Cortex of kidney (tissue), 1 donor: ENCODE results near the gene BBIP1.
"Not testable (repeated sequence)": the region's sequence is repeated elsewhere in the genome, so short reads cannot be mapped to it uniquely, and the experiment has no call there.

Experiments used
- DNase-seq: peaks from one replicate; lab custom pipeline; 2025; lab: John Stamatoyannopoulos, UW

The BBIP1 gene

DNA sequence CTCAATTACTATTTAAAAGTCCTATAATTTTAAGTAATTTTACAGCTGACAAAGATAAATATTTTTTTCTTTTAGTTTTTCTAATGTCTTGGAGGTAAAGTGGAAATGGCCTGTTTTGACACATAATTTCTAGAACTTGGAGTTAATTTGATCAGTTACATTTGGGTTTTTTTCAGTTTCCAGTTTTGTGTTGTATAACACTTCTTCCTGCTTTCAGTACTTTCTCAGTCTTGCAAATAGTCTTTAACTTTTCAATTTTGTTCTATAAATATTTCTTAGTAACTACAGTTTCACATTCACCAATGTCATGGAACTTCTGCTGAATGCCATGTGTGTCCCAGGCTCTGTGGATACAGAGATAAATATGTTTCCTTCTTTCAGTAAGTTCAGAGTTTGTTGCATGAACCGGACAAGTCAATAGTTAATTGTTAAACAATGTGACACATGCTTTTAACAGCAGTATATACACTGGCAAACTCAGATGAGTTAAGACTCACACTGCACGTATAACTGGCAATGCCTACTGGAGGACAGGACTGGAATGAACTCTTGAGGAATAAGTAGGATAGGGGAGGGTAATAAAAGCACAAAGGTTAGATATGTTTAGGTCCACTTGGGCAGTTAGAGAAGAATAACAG is 5.0 kb upstream of the BBIP1 start:
- no peak for DNase-seq

DNA sequence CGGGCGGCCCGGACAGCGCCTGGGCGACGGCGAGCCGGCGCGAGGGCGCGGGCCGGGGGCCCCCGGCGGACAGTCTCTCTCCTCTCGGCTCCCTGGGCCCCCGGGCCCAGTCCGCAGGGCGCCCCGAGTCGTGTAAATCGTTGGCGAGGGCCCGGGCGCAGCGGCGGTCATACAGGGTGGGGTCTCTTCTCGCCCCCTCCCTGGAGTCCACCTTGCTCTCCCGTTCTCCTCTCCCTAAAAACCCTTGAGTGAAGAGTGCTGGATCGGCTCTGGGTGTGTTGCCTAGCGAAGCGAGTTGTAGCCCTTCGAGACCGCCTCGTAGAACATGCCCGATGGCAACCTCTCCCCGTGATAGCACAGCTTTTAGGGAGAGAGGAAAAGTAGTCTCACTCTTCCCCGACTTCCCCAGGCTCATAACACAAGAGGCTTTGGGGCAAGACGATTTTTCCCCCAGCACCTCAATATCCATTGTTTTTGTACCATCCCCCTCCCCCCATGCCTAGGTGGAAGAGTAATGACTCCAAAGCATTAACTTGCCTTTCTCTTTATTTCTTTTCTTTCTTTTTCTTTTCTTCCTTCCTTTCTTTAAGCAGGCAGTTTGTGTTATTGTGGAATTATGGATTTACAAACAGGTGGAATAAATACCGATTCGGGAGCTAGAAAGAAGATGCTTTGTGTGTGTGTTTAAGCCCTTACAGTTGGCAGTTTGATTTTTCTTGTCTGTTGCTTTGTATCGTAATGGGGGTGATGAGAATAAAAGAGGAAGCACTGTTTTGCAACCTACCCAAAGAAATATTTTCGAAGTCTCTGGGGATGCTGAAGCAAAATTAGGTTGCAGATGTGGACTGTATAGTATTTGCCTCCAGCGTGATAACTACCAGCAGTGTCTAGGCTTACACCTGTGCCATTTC is 1.2 kb upstream of the BBIP1 start:
- DNase-seq, result no peak

DNA sequence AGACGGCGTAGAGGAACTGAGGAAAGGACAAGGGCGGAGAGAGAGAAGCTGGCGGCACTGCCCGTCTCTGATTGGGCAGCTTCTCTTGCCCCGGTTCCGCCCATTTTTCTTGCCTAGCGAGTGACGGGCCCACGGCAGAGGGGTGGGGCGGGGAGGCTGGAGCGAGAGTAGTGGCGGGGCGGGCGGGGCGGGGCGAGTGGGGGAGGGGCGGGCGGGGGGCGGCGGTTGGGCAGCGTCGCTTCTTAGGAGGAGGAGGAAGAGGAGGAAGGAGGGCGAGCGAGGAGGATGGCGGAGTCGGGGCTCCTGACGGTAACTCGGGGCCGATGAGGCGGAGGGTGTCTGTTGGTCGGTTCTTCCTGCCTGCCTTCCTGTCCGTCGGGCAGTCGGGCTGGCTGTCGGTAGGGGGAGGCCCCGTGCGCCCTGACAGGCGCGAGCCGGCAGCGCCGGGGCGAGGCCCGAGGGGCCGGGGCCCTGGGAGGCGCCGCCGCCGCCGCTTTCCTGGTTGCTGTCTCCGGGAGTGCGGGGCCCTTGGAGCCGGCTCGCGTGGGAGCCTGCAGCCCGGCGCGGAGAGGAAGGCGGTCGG is 460 bp upstream of the BBIP1 start, which contains the start of gene SHOC2:
Gene SHOC2 (plus strand): TSS at position 256 of the 583 bp plus-strand sequence. CDS start 44,755 bp downstream, outside the sequence.
- DNase-seq, result peak; percentile 40

DNA sequence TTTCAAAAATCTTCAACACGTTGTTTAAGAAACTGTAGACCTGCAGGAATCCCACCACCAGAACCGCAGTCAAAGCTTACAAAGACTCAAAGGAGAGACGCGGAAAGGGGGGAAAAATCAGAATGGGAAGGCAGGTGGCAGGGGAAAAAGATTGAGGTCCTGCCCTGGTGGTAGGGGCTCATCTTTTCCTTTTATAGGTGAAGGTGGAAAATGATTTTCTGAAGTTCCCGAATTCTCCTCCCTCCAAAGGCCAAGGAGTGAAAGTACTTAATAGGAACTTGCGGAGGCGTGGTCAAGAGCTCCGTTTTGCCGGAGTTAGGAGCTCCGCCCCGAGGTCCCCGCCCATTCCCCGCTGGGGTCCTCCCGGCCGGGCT is 724 bp downstream of the BBIP1 start:
- DNase-seq, result no peak

DNA sequence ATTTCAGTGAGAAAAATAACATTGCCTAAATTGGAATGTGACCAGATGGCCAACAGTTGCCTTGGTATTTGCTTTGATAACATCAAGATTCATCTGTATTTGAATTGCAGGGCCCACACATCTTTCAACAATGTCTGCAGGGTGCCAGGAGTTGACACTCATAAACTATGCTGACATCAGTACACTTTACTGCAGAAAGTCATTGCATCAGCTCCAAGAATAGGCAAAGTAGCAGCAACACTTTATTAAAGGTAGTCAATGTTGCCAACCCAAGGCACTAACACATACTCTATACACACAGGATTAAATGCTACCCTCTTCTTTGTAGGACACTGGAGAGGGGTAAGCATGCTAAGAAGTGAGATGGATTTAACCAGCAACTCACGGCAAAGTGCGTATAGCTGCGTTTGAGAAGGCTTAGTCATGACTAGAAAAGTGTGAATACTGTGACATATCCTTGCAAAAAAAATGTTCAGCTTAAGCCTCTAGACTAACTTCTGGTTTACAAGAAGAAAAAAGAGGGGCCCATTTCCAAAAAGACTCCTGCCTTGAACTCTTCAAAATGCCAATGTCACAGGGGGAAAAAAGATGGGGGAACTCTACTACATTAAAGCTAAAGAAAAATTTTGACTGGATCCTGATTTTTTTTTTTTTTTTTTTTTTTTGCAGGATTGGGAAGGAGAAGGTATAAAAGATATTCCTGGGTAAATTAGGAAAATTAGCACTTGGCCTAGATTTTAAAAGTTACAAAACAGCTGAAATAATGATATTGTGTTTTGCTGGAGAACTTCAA is 2.2 kb downstream of the BBIP1 start:
- DNase-seq, result no peak

GRCh38 chr10:110915600-110915999 is 3.4 kb downstream of the BBIP1 start:
- not testable (repeated sequence) for DNase-seq

- DNase-seq, result no peak
Measured at GRCh38 chr10:110915035-110915434, 3.9 kb downstream of the BBIP1 start.

DNA sequence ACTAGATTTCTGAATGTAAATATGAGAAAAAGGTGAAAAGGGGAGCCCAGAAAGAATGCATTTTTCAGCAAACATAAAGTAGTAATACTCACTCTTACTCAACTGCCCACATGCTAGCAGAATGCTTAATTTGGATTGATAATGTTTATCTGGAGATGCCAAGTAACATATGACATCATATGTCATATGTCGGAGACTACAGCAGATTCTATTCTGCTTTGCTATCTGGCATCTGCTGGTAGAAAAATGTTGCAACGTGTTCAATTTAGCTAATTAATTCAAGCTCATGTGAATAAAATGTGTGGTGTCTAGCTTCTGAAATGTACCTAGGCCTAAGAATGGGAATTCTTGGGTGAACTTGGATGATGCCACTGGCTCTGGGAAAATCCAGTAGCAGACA is 4.5 kb downstream of the BBIP1 start:
- no peak for DNase-seq

GRCh38 chr10:110912374-110912773 is 6.6 kb downstream of the BBIP1 start:
- no peak for DNase-seq

DNA sequence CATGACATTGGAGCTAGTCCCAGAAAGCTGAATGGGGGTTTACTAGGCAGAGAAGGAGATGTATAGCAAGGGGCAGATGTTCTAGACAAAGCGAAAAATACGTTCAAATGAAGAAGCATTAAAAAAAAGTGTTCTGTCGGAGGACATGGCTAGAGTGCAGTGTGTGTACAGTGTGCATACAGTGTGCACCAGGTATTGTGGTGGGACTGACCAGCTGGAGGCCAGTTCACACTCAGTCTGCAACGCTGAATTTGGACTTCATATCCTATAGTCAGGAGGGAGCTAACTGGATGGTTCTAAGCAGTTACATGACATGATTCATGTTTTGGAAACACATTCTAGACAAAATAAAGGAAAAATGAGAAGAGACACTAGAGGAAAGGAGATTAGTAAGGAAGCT is 8.8 kb downstream of the BBIP1 start:
- no peak for DNase-seq

DNA sequence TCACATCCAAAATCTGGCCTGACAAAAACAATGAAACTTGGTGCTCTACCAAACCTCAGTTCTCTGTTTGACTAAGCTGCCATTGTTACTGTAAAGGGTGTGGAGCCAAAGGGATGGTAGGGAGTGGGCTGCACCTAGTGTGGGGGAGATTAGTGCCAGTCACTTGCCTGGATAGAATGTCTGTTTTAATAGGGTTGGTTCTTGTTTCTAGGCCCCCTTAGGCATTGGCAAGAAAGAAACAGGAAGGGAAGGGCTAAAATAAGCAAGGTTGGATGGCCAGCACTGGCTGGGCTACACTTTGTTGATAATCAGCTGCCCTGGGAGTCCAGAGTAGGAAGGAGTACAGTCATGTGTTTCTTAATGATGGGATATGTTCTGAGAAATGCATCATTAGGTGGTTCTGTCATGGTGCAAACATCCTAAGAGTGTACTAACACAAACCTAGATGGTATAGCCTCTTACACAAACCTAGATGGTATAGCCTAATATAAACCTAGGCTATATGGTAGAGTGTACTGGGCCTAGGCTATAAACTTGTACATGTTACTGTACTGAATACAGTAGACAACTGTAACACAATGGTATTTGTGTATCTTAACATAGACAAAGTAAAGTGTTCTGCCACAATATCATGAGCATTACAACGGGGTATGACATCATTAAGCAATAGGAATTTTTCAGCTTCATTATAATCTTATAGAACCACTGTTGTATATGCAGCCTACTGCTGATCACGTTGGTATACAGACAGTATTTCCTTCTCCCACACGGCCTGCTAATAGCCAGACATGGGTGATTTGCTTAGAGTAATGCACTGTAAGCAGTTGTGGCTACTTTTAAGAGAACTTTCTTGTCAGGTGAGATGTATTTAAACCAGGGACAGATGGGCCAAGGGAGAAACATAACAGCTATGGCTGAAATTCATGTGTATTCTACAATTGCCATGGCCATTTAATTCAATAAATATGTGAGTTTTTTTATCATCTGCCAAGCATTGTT is 15.4 kb downstream of the BBIP1 start:
- no peak for DNase-seq

GRCh38 chr10:110901954-110902819 is 16.8 kb downstream of the BBIP1 start:
- DNase-seq, result no peak

- DNase-seq, result no peak
Measured at GRCh38 chr10:110900983-110901382, 18.0 kb downstream of the BBIP1 start.

DNA sequence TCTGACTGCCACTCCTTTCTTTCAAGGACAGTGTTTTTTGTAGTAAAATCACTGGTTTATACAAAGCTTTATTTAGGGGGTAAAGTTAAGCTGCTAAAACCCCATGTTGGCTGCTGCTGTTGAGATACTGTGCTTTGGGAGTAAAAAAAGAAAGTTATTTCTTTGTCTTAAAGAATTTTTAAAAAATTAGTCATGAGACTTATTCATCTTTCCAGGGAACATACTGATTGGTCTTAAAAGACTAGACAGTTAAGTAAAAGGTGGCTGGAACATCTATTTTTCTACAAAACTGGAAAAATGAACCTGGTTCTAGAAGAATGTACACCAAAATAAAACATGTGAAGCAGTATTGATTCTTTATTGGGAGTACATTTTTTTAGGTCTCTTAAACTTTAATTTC is 20.6 kb downstream of the BBIP1 start:
- no peak for DNase-seq

DNA sequence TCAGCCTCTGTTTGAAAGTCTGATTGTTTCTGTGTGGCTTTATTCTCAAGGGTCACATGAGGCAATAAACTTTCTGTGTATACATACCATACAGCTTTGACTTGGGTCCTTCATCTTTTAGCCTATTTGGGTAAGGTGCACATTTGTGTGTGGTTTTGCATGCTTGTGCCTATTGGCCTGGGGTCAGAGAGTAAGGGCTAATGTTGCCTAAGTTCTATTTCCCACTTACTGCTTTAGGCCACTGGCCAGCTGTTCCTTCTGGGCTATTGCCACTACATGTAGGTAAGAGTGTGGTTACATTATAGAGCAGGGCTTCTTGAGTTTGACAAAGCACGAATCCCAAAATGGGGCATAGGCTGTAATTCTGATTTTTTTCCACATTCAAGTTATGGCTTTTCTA is 21.8 kb downstream of the BBIP1 start:
- no peak for DNase-seq

GRCh38 chr10:110893559-110894179 is 25.3 kb downstream of the BBIP1 start:
- DNase-seq, result no peak

DNA sequence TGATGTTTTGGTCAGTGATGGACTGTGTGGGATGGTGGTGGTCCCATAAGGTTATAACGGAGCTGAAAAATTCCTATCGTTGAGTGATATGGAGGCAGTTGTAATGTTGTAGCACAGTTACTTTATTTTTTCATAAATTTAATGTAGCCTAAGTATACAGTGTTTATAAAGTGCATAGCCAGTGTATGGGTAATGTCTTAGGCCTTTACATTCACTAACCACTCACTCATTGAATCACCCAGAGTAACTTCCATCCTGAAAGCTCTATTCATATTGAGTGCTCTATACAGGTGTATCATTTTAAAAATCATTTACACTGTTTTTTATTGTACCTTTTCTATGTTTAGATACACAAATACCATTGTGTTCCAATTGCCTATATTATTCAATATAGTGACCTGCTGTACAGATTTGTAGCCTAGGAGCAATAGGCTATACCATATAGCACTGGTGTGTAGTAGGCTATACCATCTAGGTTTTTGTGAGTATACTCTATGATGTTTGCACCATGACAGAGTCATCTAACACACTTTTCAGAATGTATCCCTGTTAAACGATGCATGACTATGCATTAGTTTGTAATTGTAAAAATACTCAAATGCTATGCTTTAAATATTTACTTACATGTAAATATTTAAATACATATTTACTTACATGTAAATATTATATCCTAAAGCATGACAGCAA is 26.2 kb downstream of the BBIP1 start:
- DNase-seq, result no peak

DNA sequence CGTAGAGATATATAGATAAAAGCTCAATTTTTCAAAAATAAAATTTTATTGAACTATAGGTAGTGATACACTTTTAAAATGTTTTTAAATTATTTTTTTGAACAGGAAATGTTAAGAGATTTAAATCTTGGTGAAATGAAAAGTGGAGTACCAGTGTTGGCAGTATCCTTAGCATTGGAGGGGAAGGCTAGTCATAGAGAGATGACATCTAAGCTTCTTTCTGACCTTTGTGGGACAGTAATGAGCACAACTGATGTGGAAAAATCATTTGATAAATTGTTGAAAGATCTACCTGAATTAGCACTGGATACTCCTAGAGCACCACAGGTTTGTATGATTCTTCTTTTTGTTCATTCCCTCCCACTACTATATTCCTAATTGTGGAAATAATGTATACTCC is 31.4 kb downstream of the BBIP1 start:
- DNase-seq, result no peak
